GM12878 (cell line): ENCODE data around the gene SLC15A4. TPM values are rescaled to one million over a fixed set of nuclear protein-coding genes. Genes with fewer than 3 reads are reported as not detected.
A peak's percentile ranks its signal among the peaks of the same experiment; 100 is the strongest.

Experiments used
- ATAC-seq: fragments of 200-7000 bp; cut with Tn5 transposase; 3 replicates; pipeline ENCODE4 v1.9.1; 2020; ENCODE audit warnings: mild to moderate bottlenecking, moderate library complexity
- BruUV-seq: library from RNA; stranded (reverse); fragments of 400-500 nt; replicated peaks from 2 replicates; lab custom pipeline; 2021; lab: Mats Ljungman, UMichigan
- CTCF ChIA-PET: fragments of 300-600 bp; sonication (Branson Sonifier 250); formaldehyde crosslinking; extraction: SDS; loops from one replicate; lab custom pipeline; 2021; ENCODE audit warnings: inconsistent platforms; lab: Yijun Ruan, JAX
- POLR2A ChIA-PET: fragments of 350-600 bp; formaldehyde crosslinking; extraction: SDS; loops from one replicate; lab custom pipeline; 2021; ENCODE audit warnings: inconsistent platforms; lab: Charles Lee
- RAD21 ChIA-PET: fragments of 300-600 bp; sonication (Branson Sonifier 250); formaldehyde crosslinking; loops from one replicate; lab custom pipeline; 2023; ENCODE audit warnings: antibody characterized with exemption; ENCODE audit not compliant: unreplicated experiment; lab: Charles Lee
- SMC1A ChIA-PET: fragments of 300-600 bp; sonication (Branson Sonifier 250); formaldehyde crosslinking; loops from one replicate; lab custom pipeline; 2023; ENCODE audit not compliant: unreplicated experiment, uncharacterized antibody; lab: Charles Lee
- DNase-seq: peaks from one replicate; pipeline ENCODE4 v3.0.0-alpha.2; 2011; ENCODE audit warnings: low read depth, low spot score
- FAIRE-seq: peaks from 3 replicates; lab custom pipeline; 2011; peaks lifted over from hg19 to GRCh38; lab: Jason Lieb, UNC
- H2AFZ ChIP-seq: 2 replicates; pipeline ENCODE4 v1.6.0; 2011; ENCODE audit warnings: low read depth, low read length, control low read depth; ENCODE audit not compliant: control insufficient read depth
- H3K27ac ChIP-seq: 2 replicates; pipeline ENCODE4 v1.5.1; 2011; ENCODE audit warnings: control low read depth; ENCODE audit not compliant: control insufficient read depth, insufficient read depth
- H3K27me3 ChIP-seq, 2 experiments: replicated peaks in 1 of 2; 2 replicates each; pipeline versions ENCODE4 v1.6.0 to v1.6.1; 2011; ENCODE audit warnings: low read length in 1 of 2; ENCODE audit not compliant: control insufficient read depth in 2 of 2, insufficient read depth in 2 of 2
- H3K36me3 ChIP-seq, 2 experiments: 2 replicates each; pipeline ENCODE4 v1.5.1; 2011; ENCODE audit warnings: low read length in 1 of 2; ENCODE audit not compliant: control insufficient read depth in 2 of 2, insufficient read depth in 2 of 2
- H3K4me1 ChIP-seq: 2 replicates; pipeline ENCODE4 v1.6.1; 2011; ENCODE audit warnings: mild to moderate bottlenecking, low read length, moderate library complexity, mixed read lengths; ENCODE audit not compliant: control insufficient read depth, insufficient read depth
- H3K4me2 ChIP-seq: 2 replicates; pipeline ENCODE4 v1.6.0; 2011; ENCODE audit warnings: control low read depth; ENCODE audit not compliant: control insufficient read depth, insufficient read depth
- H3K4me3 ChIP-seq: fragments of 200-600 bp; sonication (generic); 2 replicates; pipeline ENCODE4 v1.5.1; 2016
- H3K79me2 ChIP-seq: 2 replicates; pipeline ENCODE4 v1.6.0; 2011; ENCODE audit warnings: low read length; ENCODE audit not compliant: control insufficient read depth, insufficient read depth
- H3K9ac ChIP-seq: 2 replicates; pipeline ENCODE4 v1.8.0; 2011; ENCODE audit warnings: low read length, control low read depth, mixed read lengths; ENCODE audit not compliant: control insufficient read depth, insufficient read depth
- H3K9me3 ChIP-seq: replicated peaks from 3 replicates; pipeline ENCODE4 v1.5.1; 2011; ENCODE audit warnings: mild to moderate bottlenecking, low read length; ENCODE audit not compliant: control insufficient read depth, insufficient read depth
- H4K20me1 ChIP-seq: 2 replicates; pipeline ENCODE4 v1.6.0; 2011; ENCODE audit not compliant: control insufficient read depth, insufficient read depth
- CREB1 ChIP-seq: IDR thresholded peaks from 2 replicates; pipeline ENCODE4 v1.6.1; 2012; ENCODE audit warnings: low read depth, mild to moderate bottlenecking, inconsistent platforms
- CTCF ChIP-seq, 3 experiments: IDR thresholded peaks in 2 of 3; conservative IDR thresholded peaks in 1 of 3; 2 replicates each; pipeline ENCODE4 v1.5.1; 2011; ENCODE audit warnings: low read depth in 3 of 3, low read length in 3 of 3, mild to moderate bottlenecking in 3 of 3, control low read depth in 2 of 3, moderate library complexity in 2 of 3, inconsistent platforms in 1 of 3, mixed read lengths in 1 of 3; ENCODE audit not compliant: control insufficient read depth in 2 of 3, insufficient read depth in 1 of 3; ENCODE audit errors: extremely low read depth in 1 of 3
- DPF2 ChIP-seq: fragments of 450-650 bp; IDR thresholded peaks from 2 replicates; pipeline ENCODE4 v1.6.1; 2017; ENCODE audit warnings: mild to moderate bottlenecking
- EZH2 ChIP-seq: IDR thresholded peaks from 2 replicates; pipeline ENCODE4 v1.6.1; 2012; ENCODE audit warnings: low read depth, mild to moderate bottlenecking, control low read depth, inconsistent platforms, low read length, borderline replicate concordance; ENCODE audit not compliant: control insufficient read depth
- HDGF ChIP-seq: fragments of 450-650 bp; IDR thresholded peaks from 2 replicates; pipeline ENCODE4 v1.6.1; 2016; ENCODE audit warnings: antibody characterized with exemption
- IKZF1 ChIP-seq: fragments of 450-650 bp; conservative IDR thresholded peaks from 2 replicates; pipeline ENCODE4 v1.6.1; 2017; ENCODE audit warnings: antibody characterized with exemption, mild to moderate bottlenecking
- MLLT1 ChIP-seq: fragments of 450-650 bp; IDR thresholded peaks from 2 replicates; pipeline ENCODE4 v1.6.1; 2016; ENCODE audit warnings: mild to moderate bottlenecking
- MTA2 ChIP-seq: fragments of 450-650 bp; IDR thresholded peaks from 2 replicates; pipeline ENCODE4 v1.6.1; 2016; ENCODE audit warnings: low read depth, mild to moderate bottlenecking, moderate library complexity
- NRF1 ChIP-seq: conservative IDR thresholded peaks from 2 replicates; pipeline ENCODE4 v1.6.1; 2011; ENCODE audit warnings: mild to moderate bottlenecking, low read depth, low read length, improper control_type of control experiment
- POLR2AphosphoS2 ChIP-seq: IDR thresholded peaks from 2 replicates; pipeline ENCODE4 v1.6.1; 2011; ENCODE audit warnings: low read depth, mild to moderate bottlenecking, low read length, improper control_type of control experiment, moderate library complexity
- SREBF2 ChIP-seq: IDR thresholded peaks from 2 replicates; pipeline ENCODE4 v1.6.1; 2012; ENCODE audit warnings: mild to moderate bottlenecking, low read length
- STAT1 ChIP-seq: fragments of 450-650 bp; conservative IDR thresholded peaks from 2 replicates; pipeline ENCODE4 v1.6.1; 2014; ENCODE audit warnings: antibody characterized with exemption, mild to moderate bottlenecking
- WGBS: methylation state at CpG from one replicate; pipeline ENCODE4 v1.1.6; 2016; ENCODE audit warnings: low lambda C conversion rate; ENCODE audit not compliant: insufficient replicate concordance, insufficient coverage; ENCODE audit errors: missing lambda C conversion rate; 5-methylcytosine and 5-hydroxymethylcytosine counted together
- in situ Hi-C: fragments of 300-500 bp; cut with MboI; formaldehyde crosslinking; loops from 9 replicates; pipeline ENCODE4 v1.14.3; 2018; ENCODE audit warnings: mixed read lengths
- intact Hi-C: fragments of 100-400 bp; cut with micrococcal nuclease; formaldehyde crosslinking; loops from one replicate; pipeline ENCODE4 v1.14.2; 2022; ENCODE audit not compliant: unreplicated experiment
- polyA plus RNA-seq, 11 experiments: library from polyadenylated mRNA; depleted of rRNA in 4 of 11; unstranded in 6 of 11; stranded (reverse) in 5 of 11; fragments of >200 nt; fragmentation: Nextera tagmentation in 4 of 11; fragmentation: Illumina TruSeq in 1 of 11; extraction: Ambion mirVana in 4 of 11; extraction: Trizol in 1 of 11; gene quantifications; 1 replicate in 1 of 11; 2 replicates in 10 of 11; pipeline versions ENCODE4 v1.2.1 to v1.2.3, GENCODE V29; 2011 to 2016; ENCODE audit warnings: inconsistent platforms in 2 of 11, missing spikeins in 2 of 11, low read depth in 1 of 11
- total RNA-seq, 4 experiments: library from RNA; depleted of rRNA in 3 of 4; stranded (reverse); fragments of >200 nt in 3 of 4; fragmentation: Illumina TruSeq in 1 of 4; extraction: Trizol in 1 of 4; gene quantifications; 2 replicates each; pipeline versions ENCODE4 v1.2.1 to v1.2.3, GENCODE V29; 2013 to 2021
- TF ChIP-seq, protein P1 (sequence below): fragments of 450-650 bp; formaldehyde crosslinking; IDR thresholded peaks from 2 replicates; pipeline ENCODE4 v1.4.0; 2020; ENCODE audit warnings: mild to moderate bottlenecking, moderate library complexity

The SLC15A4 gene
- total and polyA plus RNA-seq, 10 of the 15 experiments (the other 5 are each of a cell fraction or from before 2014, with no cell fraction given) = 12.7 to 257 (median 36.6) TPM

DNA sequence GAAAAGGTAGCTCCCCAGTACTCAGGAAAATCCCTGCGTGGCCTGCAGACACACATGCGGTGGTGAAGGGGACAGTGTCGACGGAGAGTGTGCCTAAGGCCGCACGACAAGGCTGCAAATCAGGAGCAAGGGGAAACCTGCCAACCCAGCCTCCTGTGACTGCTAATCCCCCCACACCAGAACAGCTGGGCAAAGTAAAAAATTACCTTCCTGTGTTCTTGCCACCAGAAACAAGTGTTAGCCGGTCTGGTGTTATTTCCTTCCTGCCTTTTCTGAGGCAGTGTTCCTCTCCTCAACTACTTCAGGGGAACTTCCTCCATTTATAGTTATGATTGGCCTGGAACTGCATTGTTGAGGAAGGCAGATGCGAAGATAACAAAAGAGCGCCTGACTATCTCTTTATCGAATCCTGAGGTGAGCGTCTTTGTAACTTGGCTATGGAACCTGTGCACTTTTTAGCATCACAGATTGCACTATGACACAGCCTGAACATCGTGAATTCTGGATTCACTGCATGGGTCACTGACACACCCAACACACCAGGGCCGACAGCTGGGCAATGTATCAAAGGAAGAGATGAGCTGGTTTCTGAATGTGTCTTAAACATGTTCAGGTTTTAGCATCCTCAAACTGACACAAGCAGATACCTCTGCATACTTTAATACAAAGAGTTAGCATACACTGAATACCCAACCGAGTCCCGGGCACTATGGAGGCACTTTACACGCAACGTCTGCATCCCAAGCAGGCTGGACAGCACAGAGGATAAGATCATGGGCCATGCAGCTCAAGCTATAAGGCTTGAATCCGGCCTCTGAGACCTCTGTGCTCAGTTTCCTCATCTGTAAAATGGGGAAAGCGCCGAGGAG, 28.9 kb downstream of the SLC15A4 start:
- in situ Hi-C loops = no loop called here
- TF ChIP-seq MLLT1 (no peak), IKZF1 (0 out of 2 replicates have a peak, but pooled peaks have one; percentile 15), MTA2 (no peak), NRF1 (no peak), SREBF2 (no peak), STAT1 (no peak), DPF2 (no peak), POLR2AphosphoS2 (peak; percentile 72), CTCF (IDR thresholded peaks at IDR 0.05 in 2 of 3, conservative IDR thresholded peaks at IDR 0.05 in 1 of 3; ENCODE audit: control insufficient read depth in 2 of 3, extremely low read depth in 1 of 3, insufficient read depth in 1 of 3, low read depth in 3 of 3, low read length in 3 of 3) (no peak), EZH2 (no peak), CREB1 (0 out of 2 replicates have a peak, but pooled peaks have one; percentile 24), HDGF (no peak)
- TF ChIP-seq, protein P1, sequence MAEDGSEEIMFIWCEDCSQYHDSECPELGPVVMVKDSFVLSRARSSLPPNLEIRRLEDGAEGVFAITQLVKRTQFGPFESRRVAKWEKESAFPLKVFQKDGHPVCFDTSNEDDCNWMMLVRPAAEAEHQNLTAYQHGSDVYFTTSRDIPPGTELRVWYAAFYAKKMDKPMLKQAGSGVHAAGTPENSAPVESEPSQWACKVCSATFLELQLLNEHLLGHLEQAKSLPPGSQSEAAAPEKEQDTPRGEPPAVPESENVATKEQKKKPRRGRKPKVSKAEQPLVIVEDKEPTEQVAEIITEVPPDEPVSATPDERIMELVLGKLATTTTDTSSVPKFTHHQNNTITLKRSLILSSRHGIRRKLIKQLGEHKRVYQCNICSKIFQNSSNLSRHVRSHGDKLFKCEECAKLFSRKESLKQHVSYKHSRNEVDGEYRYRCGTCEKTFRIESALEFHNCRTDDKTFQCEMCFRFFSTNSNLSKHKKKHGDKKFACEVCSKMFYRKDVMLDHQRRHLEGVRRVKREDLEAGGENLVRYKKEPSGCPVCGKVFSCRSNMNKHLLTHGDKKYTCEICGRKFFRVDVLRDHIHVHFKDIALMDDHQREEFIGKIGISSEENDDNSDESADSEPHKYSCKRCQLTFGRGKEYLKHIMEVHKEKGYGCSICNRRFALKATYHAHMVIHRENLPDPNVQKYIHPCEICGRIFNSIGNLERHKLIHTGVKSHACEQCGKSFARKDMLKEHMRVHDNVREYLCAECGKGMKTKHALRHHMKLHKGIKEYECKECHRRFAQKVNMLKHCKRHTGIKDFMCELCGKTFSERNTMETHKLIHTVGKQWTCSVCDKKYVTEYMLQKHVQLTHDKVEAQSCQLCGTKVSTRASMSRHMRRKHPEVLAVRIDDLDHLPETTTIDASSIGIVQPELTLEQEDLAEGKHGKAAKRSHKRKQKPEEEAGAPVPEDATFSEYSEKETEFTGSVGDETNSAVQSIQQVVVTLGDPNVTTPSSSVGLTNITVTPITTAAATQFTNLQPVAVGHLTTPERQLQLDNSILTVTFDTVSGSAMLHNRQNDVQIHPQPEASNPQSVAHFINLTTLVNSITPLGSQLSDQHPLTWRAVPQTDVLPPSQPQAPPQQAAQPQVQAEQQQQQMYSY (CRISPR knock-in tag) = no peak

More for the DNA sequence above, 28.9 kb downstream of the SLC15A4 start:
- H2AFZ ChIP-seq = no peak overlapping the region
- ChIA-PET POLR2A (interaction anchor here (0.6 to 9.6 kb wide), 10 partner anchors 12 to 1121 kb away, joined by 3 to 253 read pairs (median 8); partner anchors contain the start of gene SLC15A4), SMC1A (interaction anchor here (0.7 to 9.4 kb wide), 10 partner anchors 9 to 80 kb away, joined by 3 to 261 read pairs (median 8); no protein-coding TSS in a partner anchor), RAD21 (interaction anchor here (1.5 to 7.7 kb wide), 7 partner anchors 12 to 59 kb away, joined by 3 to 209 read pairs (median 18); no protein-coding TSS in a partner anchor), CTCF (interaction anchor here (0.7 to 13.4 kb wide), 9 partner anchors 9 to 35 kb away, joined by 3 to 105 read pairs (median 9); no protein-coding TSS in a partner anchor)
- no peak for DNase-seq
- H3K79me2 ChIP-seq = peaks cover 29% of the 10 kb centered on the region
- no peak for FAIRE-seq
- H3K36me3 ChIP-seq = peaks cover 47% of the 10 kb centered on the region in 2 experiments
- intact Hi-C loops = loop anchor here (10.0 kb wide), 1 partner anchor 150 kb away; no protein-coding TSS in a partner anchor
- H3K27ac ChIP-seq = peak overlapping the region; percentile 99
- no peak for ATAC-seq
- H3K4me3 ChIP-seq = no peak overlapping the region
- peaks cover 59% of the 10 kb centered on the region for H3K4me1 ChIP-seq
- 12% methylated on average over 20 of the region's 20 CpGs for WGBS
- H3K27me3 ChIP-seq = no peaks in the 10 kb centered on the region
- no peaks in the 10 kb centered on the region for H3K9me3 ChIP-seq
- peak overlapping the region; percentile 10; the same call in 1 of the 2 replicates for H3K4me2 ChIP-seq
- BruUV-seq = TSS peak; percentile 18
- no peak overlapping the region for H3K9ac ChIP-seq
- H4K20me1 ChIP-seq = no peaks in the 10 kb centered on the region
